ENCODE data around the gene AOAH.

Gene AOAH

GRCh38 chr7:36626111-36626510, 98.2 kb downstream of the AOAH start:
- H3K27ac Mint-ChIP-seq = peak overlapping the region in 1 of 3 experiments; percentile 2
- no peak overlapping the region for H3K4me3 Mint-ChIP-seq
- H3K9me3 Mint-ChIP-seq = no peaks in the 10 kb centered on the region
- no peaks in the 10 kb centered on the region for H3K36me3 Mint-ChIP-seq (ENCODE audit: low read depth)
- peaks cover 7% of the 10 kb centered on the region for H3K27me3 Mint-ChIP-seq (ENCODE audit: low read depth)
- H3K4me1 Mint-ChIP-seq = peaks cover 19% of the 10 kb centered on the region
- no peak for TF ChIP-seq CTCF (IDR thresholded peaks at IDR 0.05; ENCODE audit: unreplicated experiment in 3 of 3)

GRCh38 chr7:36625247-36625646, 99.0 kb downstream of the AOAH start:
- Mint-ChIP-seq H3K4me3 (no peak overlapping the region), H3K9me3 (no peaks in the 10 kb centered on the region), H3K36me3 (ENCODE audit: low read depth) (no peaks in the 10 kb centered on the region), H3K4me1 (peaks cover 19% of the 10 kb centered on the region), H3K27ac (no peak overlapping the region), H3K27me3 (ENCODE audit: low read depth) (peaks cover 7% of the 10 kb centered on the region)
- TF ChIP-seq CTCF (IDR thresholded peaks at IDR 0.05; ENCODE audit: unreplicated experiment in 3 of 3) = no peak

- no peak for TF ChIP-seq CTCF (IDR thresholded peaks at IDR 0.05; ENCODE audit: unreplicated experiment in 3 of 3)
- Mint-ChIP-seq H3K4me3 (no peak overlapping the region), H3K9me3 (no peaks in the 10 kb centered on the region), H3K27ac (no peak overlapping the region), H3K4me1 (peaks cover 19% of the 10 kb centered on the region), H3K36me3 (ENCODE audit: low read depth) (no peaks in the 10 kb centered on the region), H3K27me3 (ENCODE audit: low read depth) (no peaks in the 10 kb centered on the region)
These were observed 101.0 kb downstream of the AOAH start for GRCh38 chr7:36623247-36623646.

GRCh38 chr7:36621396-36621795, 102.9 kb downstream of the AOAH start:
- peaks cover 19% of the 10 kb centered on the region for H3K4me1 Mint-ChIP-seq
- no peaks in the 10 kb centered on the region for H3K9me3 Mint-ChIP-seq
- TF ChIP-seq CTCF (IDR thresholded peaks at IDR 0.05; ENCODE audit: unreplicated experiment in 3 of 3) = no peak
- no peaks in the 10 kb centered on the region for H3K36me3 Mint-ChIP-seq (ENCODE audit: low read depth)
- H3K27ac Mint-ChIP-seq = no peak overlapping the region
- H3K27me3 Mint-ChIP-seq (ENCODE audit: low read depth) = no peaks in the 10 kb centered on the region
- no peak overlapping the region for H3K4me3 Mint-ChIP-seq

- H3K4me3 Mint-ChIP-seq = no peak overlapping the region
- H3K36me3 Mint-ChIP-seq (ENCODE audit: low read depth) = no peaks in the 10 kb centered on the region
- peaks cover 9% of the 10 kb centered on the region for H3K4me1 Mint-ChIP-seq
- H3K27ac Mint-ChIP-seq = no peak overlapping the region
- H3K9me3 Mint-ChIP-seq = no peaks in the 10 kb centered on the region
- no peak for TF ChIP-seq CTCF (IDR thresholded peaks at IDR 0.05; ENCODE audit: unreplicated experiment in 3 of 3)
- H3K27me3 Mint-ChIP-seq (ENCODE audit: low read depth) = peaks cover 8% of the 10 kb centered on the region
These were observed 104.1 kb downstream of the AOAH start for GRCh38 chr7:36620166-36620708.

- Mint-ChIP-seq H3K36me3 (ENCODE audit: low read depth) (no peaks in the 10 kb centered on the region), H3K27ac (no peak overlapping the region), H3K4me1 (no peaks in the 10 kb centered on the region), H3K27me3 (ENCODE audit: low read depth) (peaks cover 12% of the 10 kb centered on the region), H3K9me3 (no peaks in the 10 kb centered on the region), H3K4me3 (no peak overlapping the region)
- no peak for TF ChIP-seq CTCF (IDR thresholded peaks at IDR 0.05; ENCODE audit: unreplicated experiment in 3 of 3)
These were observed 106.9 kb downstream of the AOAH start for GRCh38 chr7:36617408-36617807.

Measured in nephron (organoid).